Forelimb muscle (tissue), 1 donor: ENCODE data around the gene SNX1. TPM values are rescaled to one million over a fixed set of nuclear protein-coding genes. Genes with fewer than 3 reads are reported as not detected.

Experiments used
- DNase-seq: peaks from one replicate; pipeline ENCODE4 v3.0.0-alpha.2; 2013; ENCODE audit warnings: low read depth
- polyA plus RNA-seq: library from polyadenylated mRNA; unstranded; fragments of 120-200 nt; gene quantifications from one replicate; pipeline ENCODE4 v1.2.1, GENCODE V29; 2013; ENCODE audit not compliant: insufficient read length

The SNX1 gene
- polyA plus RNA-seq, 1 donor, result 50.7 TPM

GRCh38 chr15:64146885-64147681 is 51.3 kb downstream of the SNX1 start:
- DNase-seq, result no peak

GRCh38 chr15:64148168-64148567 is 52.4 kb downstream of the SNX1 start:
- no peak for DNase-seq

GRCh38 chr15:64148581-64148980 is 52.8 kb downstream of the SNX1 start:
- DNase-seq, result no peak

GRCh38 chr15:64149424-64149823 is 53.6 kb downstream of the SNX1 start:
- no peak for DNase-seq

- no peak for DNase-seq
Observed at GRCh38 chr15:64149893-64150578, 54.3 kb downstream of the SNX1 start.

GRCh38 chr15:64151727-64152506 is 56.1 kb downstream of the SNX1 start, which contains the start of gene SNX22:
SNX22 (plus strand) TSS chr15:64151731; CDS start chr15:64151776, 45 bp downstream.
- no peak for DNase-seq

- no peak for DNase-seq
Observed at GRCh38 chr15:64152507-64153387, 57.0 kb downstream of the SNX1 start.

GRCh38 chr15:64153480-64154367 is 57.9 kb downstream of the SNX1 start:
- DNase-seq, result peak; percentile 31

- DNase-seq, result no peak
Observed at GRCh38 chr15:64155802-64156651, 60.2 kb downstream of the SNX1 start.

- no peak for DNase-seq
Observed at GRCh38 chr15:64156652-64157331, 61.0 kb downstream of the SNX1 start.

GRCh38 chr15:64157599-64158125 is 61.9 kb downstream of the SNX1 start:
- no peak for DNase-seq

GRCh38 chr15:64158363-64159134 is 62.8 kb downstream of the SNX1 start:
- no peak for DNase-seq

GRCh38 chr15:64161688-64162477 is 66.1 kb downstream of the SNX1 start:
- no peak for DNase-seq

- no peak for DNase-seq
Observed at GRCh38 chr15:64162478-64162868, 66.7 kb downstream of the SNX1 start.

GRCh38 chr15:64162869-64163658 is 67.3 kb downstream of the SNX1 start, which contains the start of gene PPIB:
PPIB (minus strand) TSS chr15:64163022; CDS start chr15:64162986, 36 bp downstream.
- DNase-seq, result peak; percentile 88
